ENCODE data around the gene BAIAP2.

BAIAP2 gene

DNA sequence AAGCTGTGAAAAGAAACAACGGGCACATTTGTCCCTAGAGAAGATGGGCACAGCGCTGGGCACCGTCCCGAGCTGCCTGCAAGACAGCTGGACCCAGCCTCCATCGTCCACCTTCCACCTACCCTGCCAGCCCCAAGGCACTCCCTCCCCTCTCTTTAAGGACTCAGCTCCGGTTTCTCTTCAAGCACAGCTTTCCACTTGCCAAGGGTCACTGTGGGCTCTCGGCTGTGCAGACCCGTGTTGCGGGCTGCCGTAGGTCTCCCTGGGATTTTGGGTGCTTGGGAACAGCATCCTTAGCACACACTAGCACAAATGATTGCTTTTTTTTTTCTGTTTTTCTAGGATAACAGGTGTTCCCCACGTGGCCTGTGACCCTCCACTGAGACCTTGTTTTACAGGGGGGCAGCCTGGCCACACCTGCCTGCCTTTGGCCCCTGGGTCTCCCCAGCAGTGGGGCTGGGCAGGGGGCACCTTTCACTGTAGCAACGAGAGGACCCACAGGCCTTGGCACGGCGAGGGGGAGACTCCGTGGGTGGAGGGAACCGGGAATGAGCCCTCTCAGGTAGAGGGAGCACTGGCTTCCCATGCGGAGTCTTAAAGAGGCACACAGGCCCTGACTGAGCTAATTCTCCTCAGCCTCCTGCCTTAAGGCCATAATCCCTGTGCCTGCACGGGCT lies 41.9 kb upstream of the BAIAP2 start:
- no peak for TF ChIP-seq Cebpa-rat (IDR thresholded peaks at IDR 0.05)
- no peak overlapping the region for H3K27ac ChIP-seq
- H3K9ac ChIP-seq, result peak overlapping the region; percentile 89

DNA sequence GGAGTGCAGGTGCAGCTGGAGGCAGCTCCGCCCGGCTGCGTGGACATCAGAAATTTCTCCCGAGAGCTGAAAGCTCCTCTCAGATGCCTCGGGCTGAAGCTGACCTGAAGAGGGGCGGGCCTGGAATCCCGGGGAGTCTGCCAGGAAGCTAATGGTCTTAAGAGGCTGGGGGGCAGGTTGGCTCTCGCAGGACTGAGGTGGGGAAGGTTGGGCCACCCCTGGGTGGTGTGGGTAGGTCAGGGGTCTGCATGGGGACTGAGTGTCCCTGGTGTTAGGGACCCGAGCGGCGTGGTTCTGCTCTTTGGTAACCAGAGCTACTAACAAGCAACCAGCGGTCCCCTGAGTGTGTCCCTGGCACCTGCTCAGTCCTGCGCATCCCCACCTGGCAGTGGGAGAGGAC lies 39.8 kb upstream of the BAIAP2 start:
- no peak for TF ChIP-seq Cebpa-rat (IDR thresholded peaks at IDR 0.05)
- H3K36me3 ChIP-seq, result peaks cover 53% of the 10 kb centered on the region
- peaks cover 51% of the 10 kb centered on the region for H4K20me1 ChIP-seq

More for the DNA sequence above, 41.9 kb upstream of the BAIAP2 start:
- peaks cover 36% of the 10 kb centered on the region for H4K20me1 ChIP-seq
- peak overlapping the region; percentile 89 for H3K4me3 ChIP-seq
- peaks cover 39% of the 10 kb centered on the region for H3K27me3 ChIP-seq
- H3K36me3 ChIP-seq, result peaks cover 33% of the 10 kb centered on the region
- no peaks in the 10 kb centered on the region for H3K9me3 ChIP-seq
- peaks cover 36% of the 10 kb centered on the region for H3K4me1 ChIP-seq
- peak overlapping the region; percentile 96 for H3K4me2 ChIP-seq

DNA sequence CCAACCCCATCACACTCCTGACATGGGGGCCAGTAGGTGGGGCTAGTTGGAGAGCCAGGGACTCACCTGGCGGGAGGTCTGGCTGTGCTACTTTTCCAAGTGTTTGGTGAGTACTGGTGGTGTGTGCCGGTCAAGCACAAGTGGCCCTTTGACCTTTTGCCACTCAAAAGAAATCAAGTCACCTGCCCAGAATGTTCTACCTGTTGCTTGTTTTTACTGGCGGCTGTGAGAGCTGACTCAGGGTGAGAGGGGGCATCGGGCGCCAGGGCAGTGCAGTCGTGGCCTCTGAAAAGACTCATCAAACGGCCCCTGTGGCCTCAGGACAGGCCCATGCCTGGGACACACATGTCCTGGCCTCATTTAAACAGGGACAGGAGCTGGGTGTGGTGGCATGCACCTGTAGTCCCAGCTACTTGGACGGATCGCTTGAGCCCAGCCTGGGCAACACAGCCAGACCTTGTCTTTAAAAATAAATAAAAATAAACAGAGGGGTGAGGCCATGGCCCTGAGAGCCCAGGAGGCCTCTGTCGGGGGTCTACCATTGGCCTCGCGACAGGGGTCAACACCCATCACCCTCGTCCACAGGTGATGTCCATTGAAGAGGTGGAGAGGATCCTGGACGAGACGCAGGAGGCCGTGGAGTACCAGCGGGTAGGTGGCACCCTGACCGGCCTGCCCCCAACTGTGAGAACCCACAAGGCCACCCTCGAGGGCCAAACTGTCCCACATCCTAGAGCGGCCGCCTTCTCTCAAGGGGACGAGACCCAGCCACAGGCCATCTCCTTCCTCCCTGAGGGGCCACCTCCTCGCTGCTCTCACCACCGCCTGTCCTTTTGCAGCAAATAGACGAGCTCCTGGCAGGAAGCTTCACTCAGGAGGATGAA lies 38.3 kb upstream of the BAIAP2 start:
- Histone ChIP-seq H3K9me3 (no peaks in the 10 kb centered on the region), H3K27me3 (peaks cover 24% of the 10 kb centered on the region), H3K4me3 (no peak overlapping the region), H4K20me1 (peaks cover 66% of the 10 kb centered on the region), H3K27ac (no peak overlapping the region), H3K9ac (no peak overlapping the region), H3K4me2 (no peak overlapping the region), H3K4me1 (peaks cover 13% of the 10 kb centered on the region), H3K36me3 (peaks cover 56% of the 10 kb centered on the region)
- no peak for TF ChIP-seq Cebpa-rat (IDR thresholded peaks at IDR 0.05)

More for the DNA sequence above, 39.8 kb upstream of the BAIAP2 start:
- H3K4me3 ChIP-seq, result no peak overlapping the region
- no peak overlapping the region for H3K4me2 ChIP-seq
- H3K9me3 ChIP-seq, result no peaks in the 10 kb centered on the region
- peaks cover 21% of the 10 kb centered on the region for H3K4me1 ChIP-seq
- no peak overlapping the region for H3K9ac ChIP-seq
- peaks cover 19% of the 10 kb centered on the region; the same call in 1 of the 2 replicates for H3K27me3 ChIP-seq
- H3K27ac ChIP-seq, result no peak overlapping the region

DNA sequence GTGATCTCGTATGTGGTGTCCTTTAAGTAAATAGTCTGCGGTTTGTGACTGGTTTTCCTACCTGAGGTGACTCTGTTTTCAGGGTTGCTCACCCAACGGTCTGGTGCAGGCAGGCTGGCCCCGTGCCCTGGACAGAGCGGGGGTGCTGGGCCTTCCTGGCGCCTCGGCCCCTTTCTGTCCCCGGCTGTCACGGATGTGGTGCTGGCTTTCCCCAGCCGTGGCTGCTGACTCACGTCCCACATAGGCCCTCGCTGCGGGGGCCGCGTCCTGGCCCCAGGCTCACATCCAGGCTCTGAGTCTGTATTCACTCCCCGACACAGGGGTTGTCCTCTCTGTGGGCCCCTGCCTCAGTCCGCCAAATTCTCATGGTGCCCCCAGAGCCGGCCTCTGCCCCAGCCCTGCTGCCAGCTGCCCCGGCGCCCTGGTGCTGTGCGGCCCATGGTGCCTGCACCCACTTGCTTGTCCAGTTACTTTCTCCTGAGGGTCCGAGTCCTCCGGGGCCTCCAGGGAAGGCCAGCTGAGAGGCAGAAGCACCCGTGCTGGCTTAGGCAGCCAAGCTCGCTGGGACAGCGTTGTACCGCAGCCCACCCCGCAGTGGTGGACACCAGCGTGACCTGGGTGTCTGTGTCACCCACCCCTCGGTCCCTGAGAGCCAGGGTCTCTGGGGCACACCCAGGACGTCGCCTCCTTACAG lies 37.4 kb upstream of the BAIAP2 start:
- Histone ChIP-seq H3K27me3 (peaks cover 26% of the 10 kb centered on the region), H3K27ac (no peak overlapping the region), H3K36me3 (peaks cover 56% of the 10 kb centered on the region), H4K20me1 (peaks cover 70% of the 10 kb centered on the region), H3K9ac (no peak overlapping the region), H3K4me1 (peaks cover 12% of the 10 kb centered on the region), H3K4me2 (no peak overlapping the region), H3K9me3 (no peaks in the 10 kb centered on the region), H3K4me3 (no peak overlapping the region)
- no peak for TF ChIP-seq Cebpa-rat (IDR thresholded peaks at IDR 0.05)

DNA sequence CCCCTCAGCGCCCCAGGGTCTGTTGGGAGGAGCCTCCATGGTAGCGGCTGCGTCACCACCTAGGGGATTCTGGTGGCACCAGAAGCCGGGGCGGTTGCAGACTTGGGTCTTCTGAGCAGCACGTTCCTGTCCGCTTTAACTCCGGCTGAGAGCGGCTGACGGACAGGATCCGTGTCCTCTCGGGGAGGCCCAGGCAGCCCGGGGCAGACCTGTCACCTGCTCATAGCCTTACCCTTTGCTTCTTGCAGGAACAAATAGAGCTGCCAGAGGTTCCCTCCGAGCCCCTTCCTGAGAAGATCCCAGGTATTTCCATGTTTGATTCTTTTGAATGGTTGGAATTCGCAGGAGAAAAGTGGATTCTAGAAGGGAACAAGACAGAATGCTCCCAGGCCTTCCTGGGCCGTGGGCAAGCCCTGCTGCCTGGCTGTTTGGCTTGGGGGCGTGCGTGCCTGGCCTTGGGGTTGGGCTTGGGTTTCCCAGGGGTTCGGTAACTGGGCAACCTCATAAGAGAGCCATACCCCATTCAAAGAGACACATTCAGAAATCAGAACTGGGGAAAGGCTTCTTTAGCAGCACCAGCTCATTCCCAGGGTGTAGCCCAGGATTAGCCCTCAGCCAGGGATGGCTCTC lies 36.7 kb upstream of the BAIAP2 start:
- Histone ChIP-seq H3K9ac (no peak overlapping the region), H4K20me1 (peaks cover 70% of the 10 kb centered on the region), H3K36me3 (peaks cover 56% of the 10 kb centered on the region), H3K27ac (no peak overlapping the region), H3K4me1 (peaks cover 6% of the 10 kb centered on the region), H3K4me2 (no peak overlapping the region), H3K9me3 (no peaks in the 10 kb centered on the region), H3K27me3 (peaks cover 28% of the 10 kb centered on the region), H3K4me3 (no peak overlapping the region)
- TF ChIP-seq Cebpa-rat (IDR thresholded peaks at IDR 0.05), result no peak

DNA sequence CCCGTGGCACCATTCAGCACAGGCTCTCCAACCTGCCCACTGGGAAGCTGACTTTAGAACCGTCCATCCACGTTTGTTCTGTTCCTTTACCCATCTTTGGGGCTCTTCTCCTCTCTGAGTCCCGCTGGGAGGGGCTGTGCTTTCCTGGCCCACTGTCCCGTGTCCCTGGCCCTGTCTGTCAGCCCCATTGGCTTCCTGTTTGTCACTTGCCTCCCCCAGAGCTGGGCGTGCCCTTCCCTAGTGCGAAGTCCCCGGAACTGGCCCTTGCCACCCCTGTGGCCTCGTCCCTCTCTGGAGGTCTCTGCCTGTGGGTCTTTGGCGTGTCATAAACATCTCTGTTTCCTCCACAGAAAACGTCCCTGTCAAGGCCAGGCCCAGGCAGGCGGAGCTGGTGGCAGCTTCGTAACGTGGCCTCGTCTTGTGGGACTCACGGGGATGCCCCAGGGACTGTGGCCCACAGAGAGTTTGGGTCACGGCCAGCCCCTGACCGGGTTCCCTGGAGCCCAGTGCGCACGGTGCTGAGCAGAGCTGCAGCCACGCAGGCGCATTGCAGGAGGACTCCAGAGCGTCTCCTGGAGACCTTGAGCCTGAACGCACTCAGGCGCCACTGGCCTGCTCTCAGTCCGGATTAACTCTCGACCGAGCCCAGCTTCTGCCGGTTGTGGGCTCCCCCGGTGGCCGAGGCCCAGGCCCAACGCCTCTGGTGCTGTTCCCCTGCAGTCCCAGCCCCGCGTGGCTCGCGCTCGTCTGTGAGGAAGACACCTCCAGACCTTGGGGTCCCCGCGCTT lies 36.0 kb upstream of the BAIAP2 start:
- TF ChIP-seq Cebpa-rat (IDR thresholded peaks at IDR 0.05), result no peak
- H3K27ac ChIP-seq, result no peak overlapping the region
- H3K4me2 ChIP-seq, result no peak overlapping the region
- H3K4me1 ChIP-seq, result peaks cover 4% of the 10 kb centered on the region; the same call in 1 of the 2 replicates
- H3K27me3 ChIP-seq, result peaks cover 35% of the 10 kb centered on the region
- H3K9me3 ChIP-seq, result no peaks in the 10 kb centered on the region
- H3K9ac ChIP-seq, result no peak overlapping the region
- H3K36me3 ChIP-seq, result peaks cover 56% of the 10 kb centered on the region
- no peak overlapping the region for H3K4me3 ChIP-seq
- H4K20me1 ChIP-seq, result peaks cover 67% of the 10 kb centered on the region

DNA sequence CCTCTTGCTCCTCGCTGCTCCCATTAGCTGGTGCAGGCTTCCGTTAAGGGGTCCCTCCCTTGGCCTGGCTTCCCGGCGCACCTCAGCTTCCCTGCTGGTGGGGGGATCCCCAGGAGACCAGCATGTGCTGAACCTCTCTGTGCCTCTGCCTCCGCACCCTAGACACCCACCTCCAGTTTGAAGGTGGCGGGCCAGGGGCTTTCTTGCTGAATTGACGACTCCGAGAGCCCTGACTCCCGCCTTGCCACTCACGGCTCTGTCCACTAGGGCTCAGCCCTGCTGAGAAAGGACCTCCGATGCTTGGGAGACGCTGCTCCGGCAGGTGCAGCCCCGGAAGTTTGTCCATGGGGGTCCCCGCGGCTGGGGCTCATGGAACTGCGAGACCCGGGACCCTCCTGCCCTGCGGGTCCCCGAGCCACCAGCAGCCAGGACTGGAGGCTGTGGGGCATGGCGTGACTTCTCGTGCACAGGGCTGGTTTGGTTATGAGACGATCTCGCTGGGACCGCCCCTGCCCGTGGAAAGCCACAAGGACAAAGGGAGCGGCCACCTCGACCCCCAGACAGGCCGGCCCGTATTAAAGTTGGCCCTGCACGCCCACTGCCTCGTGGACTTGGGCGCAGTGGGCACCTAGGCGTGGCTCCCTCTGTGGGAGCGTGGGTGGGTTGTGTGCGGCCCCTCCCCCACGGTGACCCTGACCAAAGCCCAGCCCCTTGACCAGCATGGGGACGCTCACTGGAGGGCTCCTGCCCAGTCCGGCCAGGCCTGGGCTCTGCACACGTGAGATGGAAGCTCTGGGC lies 35.2 kb upstream of the BAIAP2 start:
- TF ChIP-seq Cebpa-rat (IDR thresholded peaks at IDR 0.05), result no peak
- Histone ChIP-seq H3K9ac (no peak overlapping the region), H3K4me1 (peaks cover 4% of the 10 kb centered on the region; the same call in 1 of the 2 replicates), H4K20me1 (peaks cover 69% of the 10 kb centered on the region), H3K36me3 (peaks cover 56% of the 10 kb centered on the region), H3K27me3 (peaks cover 43% of the 10 kb centered on the region), H3K27ac (no peak overlapping the region), H3K4me3 (no peak overlapping the region), H3K4me2 (no peak overlapping the region), H3K9me3 (no peaks in the 10 kb centered on the region)

DNA sequence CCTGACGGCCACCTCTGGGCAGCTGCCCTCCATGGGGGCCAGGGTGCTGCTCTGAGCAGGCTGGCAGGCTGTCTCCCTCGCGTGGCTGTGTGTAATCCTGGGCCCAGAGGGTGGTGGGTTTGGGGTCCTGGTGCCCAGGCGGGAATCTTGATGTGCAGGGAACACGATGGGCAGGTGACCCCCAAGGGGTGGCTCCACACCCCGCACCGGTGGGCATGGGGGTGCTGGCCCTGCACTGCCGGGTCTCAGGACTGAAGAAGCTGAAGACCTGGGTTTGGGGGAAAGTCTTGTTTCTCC lies 34.7 kb upstream of the BAIAP2 start:
- H3K27me3 ChIP-seq, result peaks cover 48% of the 10 kb centered on the region
- TF ChIP-seq Cebpa-rat (IDR thresholded peaks at IDR 0.05), result no peak
- H3K4me2 ChIP-seq, result no peak overlapping the region
- no peaks in the 10 kb centered on the region for H3K9me3 ChIP-seq
- H3K4me1 ChIP-seq, result peaks cover 4% of the 10 kb centered on the region; the same call in 1 of the 2 replicates
- H4K20me1 ChIP-seq, result peaks cover 74% of the 10 kb centered on the region
- H3K36me3 ChIP-seq, result peaks cover 51% of the 10 kb centered on the region
- no peak overlapping the region for H3K4me3 ChIP-seq
- H3K9ac ChIP-seq, result no peak overlapping the region
- no peak overlapping the region for H3K27ac ChIP-seq
